IPS-18c (cell line): ENCODE results near the gene NAT14.

Source experiments
- H3K4me3 ChIP-seq: 2 replicates; pipeline ENCODE4 v1.7.0; 2013; ENCODE audit warnings: low read depth, mild to moderate bottlenecking, low read length, moderate library complexity; ENCODE audit not compliant: insufficient read depth
- H3K9me3 ChIP-seq: one replicate; pipeline ENCODE4 v1.6.1; 2013; ENCODE audit warnings: mild to moderate bottlenecking, low read length, moderate library complexity; ENCODE audit not compliant: control insufficient read depth, insufficient read depth

The NAT14 gene

DNA sequence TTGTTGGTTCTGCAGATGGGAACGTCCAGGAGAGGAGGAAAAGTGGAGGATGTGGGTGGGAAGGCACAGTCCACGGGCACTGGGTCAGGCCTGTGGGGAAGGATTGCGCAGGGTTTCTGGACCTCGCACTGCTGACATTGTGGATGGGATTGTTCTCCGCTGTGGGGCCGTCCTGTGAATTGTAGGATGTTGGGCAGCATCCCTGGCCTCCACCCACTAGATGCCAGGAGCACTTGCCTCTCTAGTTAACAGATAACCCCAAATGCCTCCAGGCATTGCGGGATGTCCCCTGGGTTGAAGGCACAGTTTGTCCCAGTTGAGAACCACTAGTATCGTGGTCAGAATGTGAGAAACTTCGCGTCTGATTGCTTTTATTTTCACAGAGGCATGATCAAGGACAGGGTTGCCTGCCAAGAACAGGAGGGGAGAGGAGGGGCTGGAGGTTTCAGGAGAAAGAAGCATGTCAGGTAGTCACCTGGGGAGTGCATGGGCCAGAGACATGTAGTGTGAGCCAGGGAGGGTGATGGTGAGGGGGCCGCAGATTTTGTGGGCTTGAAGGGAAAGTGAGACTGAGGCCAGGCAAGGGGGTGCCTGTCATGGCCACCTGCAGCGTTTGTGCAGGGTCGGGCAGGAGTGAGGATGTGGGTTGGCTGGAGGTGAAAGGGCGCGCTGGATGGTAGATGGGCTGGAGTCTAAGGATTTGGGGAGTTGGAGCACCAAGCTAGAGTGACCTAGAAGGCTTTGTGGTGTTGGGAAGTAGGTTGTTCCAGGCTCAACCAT, 5.3 kb upstream of the NAT14 start:
- Histone ChIP-seq H3K9me3 (no peaks in the 10 kb centered on the region), H3K4me3 (no peak overlapping the region)

- H3K4me3 ChIP-seq: no peak overlapping the region
- H3K9me3 ChIP-seq: no peaks in the 10 kb centered on the region
These were observed 3.7 kb upstream of the NAT14 start for GRCh38 chr19:55481148-55481793.

- Histone ChIP-seq H3K9me3 (no peaks in the 10 kb centered on the region), H3K4me3 (no peak overlapping the region)
These were observed 3.2 kb upstream of the NAT14 start for GRCh38 chr19:55481794-55482155.

DNA sequence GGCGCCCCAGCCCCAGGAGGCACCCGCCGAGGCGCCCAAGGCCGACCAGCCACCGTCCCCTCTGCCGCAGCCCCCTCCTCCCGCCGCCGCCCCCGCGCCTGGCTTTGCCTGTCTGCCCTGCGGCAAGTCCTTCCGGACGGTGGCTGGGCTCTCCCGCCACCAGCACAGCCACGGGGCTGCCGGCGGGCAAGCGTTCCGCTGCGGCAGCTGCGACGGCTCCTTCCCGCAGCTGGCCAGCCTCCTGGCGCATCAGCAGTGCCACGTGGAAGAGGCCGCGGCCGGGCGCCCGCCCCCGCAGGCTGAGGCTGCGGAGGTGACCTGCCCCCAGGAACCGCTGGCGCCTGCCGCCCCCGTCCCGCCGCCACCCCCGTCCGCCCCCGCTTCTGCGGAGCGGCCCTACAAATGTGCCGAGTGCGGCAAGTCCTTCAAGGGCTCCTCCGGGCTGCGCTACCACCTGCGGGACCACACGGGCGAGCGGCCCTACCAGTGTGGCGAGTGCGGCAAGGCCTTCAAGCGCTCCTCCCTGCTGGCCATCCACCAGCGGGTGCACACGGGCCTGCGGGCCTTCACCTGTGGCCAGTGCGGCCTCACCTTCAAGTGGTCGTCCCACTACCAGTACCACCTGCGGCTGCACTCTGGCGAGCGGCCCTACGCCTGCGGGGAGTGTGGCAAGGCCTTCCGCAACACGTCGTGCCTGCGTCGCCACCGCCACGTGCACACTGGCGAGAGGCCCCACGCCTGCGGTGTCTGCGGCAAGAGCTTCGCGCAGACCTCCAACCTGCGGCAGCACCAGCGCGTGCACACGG, 2.6 kb upstream of the NAT14 start:
- no peak overlapping the region for H3K4me3 ChIP-seq
- H3K9me3 ChIP-seq: no peaks in the 10 kb centered on the region

GRCh38 chr19:55482967-55483705, 1.9 kb upstream of the NAT14 start:
- H3K4me3 ChIP-seq: no peak overlapping the region
- H3K9me3 ChIP-seq: no peaks in the 10 kb centered on the region

- peak overlapping the region; percentile 83 for H3K4me3 ChIP-seq
- H3K9me3 ChIP-seq: no peaks in the 10 kb centered on the region
These were observed 1.0 kb upstream of the NAT14 start for GRCh38 chr19:55483706-55484592.

DNA sequence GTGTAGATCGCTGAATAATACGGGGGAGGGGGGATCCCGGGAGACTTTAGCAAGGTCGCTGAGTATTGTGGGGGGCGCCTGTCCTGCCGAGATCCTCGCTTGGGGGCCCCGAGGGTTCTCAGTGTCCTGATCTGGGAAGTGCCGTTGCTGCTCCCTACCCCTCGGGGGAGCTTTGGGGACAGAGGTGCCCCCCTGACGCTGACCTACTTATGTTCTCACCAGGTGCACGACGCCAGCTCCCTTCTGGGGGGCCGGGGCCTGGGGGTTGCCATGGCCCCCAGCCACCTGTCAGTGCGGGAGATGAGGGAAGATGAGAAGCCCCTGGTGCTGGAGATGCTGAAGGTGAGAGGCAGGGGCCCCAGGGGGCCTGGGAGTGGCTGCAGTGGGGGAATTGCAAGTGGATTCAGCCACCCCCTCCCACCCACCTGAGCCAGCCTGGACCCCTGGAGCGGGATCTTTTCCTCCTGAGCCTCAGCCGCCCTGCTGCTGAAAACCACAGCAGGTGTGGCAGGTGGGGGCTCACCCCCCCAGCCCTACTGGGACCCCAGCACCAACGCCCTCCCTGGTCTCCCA, 537 bp downstream of the NAT14 start:
- H3K9me3 ChIP-seq: no peaks in the 10 kb centered on the region
- H3K4me3 ChIP-seq: peak overlapping the region; percentile 83

DNA sequence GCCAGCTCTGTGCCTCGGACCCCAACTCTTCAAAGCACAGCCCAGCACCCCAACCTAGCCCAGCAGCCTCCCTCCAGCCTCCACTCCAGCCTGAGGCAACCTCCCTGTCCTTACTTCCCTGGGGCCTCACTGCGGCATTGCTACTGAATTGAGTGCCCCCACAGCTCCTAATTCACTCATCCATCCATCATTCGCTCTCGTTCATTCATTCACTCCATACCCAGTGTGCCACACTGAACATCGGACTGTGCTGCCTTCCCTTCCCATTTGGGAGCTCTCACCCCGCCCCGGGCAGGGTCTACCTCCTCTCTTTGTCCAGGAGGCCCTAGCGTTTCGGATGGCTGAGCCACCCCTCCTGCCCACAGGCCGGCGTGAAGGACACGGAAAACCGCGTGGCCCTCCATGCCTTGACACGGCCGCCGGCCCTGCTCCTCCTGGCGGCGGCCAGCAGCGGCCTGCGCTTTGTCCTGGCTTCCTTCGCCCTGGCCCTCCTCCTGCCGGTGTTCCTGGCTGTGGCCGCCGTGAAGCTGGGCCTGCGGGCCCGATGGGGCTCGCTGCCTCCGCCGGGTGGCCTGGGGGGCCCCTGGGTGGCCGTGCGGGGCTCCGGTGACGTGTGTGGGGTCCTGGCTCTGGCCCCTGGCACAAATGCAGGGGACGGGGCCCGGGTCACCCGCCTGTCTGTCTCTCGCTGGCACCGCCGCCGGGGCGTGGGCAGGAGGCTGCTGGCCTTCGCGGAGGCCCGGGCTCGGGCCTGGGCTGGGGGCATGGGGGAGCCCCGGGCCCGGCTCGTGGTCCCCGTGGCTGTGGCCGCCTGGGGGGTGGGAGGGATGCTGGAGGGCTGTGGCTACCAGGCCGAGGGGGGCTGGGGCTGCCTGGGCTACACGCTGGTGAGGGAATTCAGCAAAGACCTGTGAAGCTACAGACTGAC, 1.3 kb downstream of the NAT14 start:
- H3K9me3 ChIP-seq: no peaks in the 10 kb centered on the region
- H3K4me3 ChIP-seq: peak overlapping the region; percentile 83; the same call in 1 of the 2 replicates

DNA sequence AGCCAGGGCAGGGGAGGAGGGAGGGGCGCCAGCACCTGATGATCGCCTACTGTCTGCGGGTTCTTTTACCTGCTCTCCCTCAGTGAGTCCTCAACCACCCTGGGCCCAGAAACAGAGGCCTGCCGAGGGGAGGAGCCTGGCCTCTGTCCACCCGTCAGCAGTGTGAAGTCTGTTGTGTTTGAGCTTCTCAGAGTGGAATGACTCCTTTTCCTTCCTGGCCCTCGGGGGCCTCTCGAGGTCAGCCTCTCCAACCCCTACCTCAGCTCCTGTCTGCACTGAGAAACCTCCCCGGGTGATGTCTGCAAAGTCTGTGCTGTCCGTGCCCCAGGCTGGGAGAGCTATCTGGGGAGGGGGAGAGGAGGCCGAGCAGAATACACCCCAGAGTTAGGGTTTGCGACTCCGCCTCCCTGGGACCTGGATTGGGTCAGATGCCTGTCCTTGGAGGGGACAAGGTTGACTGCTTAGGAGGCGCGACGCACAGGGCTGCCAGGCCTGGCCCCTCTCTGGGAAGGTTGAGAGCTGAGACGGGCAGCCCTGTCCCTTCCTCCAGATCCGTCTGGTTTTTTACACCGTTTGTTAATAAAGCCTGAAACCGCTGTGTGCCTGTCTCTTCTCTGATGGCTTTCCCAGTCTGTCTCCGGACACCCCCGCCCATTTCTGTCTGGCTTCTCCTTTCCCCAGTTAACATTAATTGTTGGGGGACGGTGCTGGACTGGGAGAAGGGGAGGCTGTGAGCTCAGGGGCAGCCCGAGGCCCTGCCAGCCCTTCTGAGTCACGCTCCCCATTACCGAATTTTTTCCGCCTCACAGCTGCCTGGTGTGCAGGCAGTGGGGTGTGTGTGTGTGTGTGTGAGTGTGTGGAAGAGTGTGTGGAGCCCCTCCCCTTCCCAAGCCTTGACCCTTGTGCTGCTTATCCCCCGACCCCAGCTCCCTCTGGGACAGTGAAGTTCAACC, 2.3 kb downstream of the NAT14 start:
- Histone ChIP-seq H3K9me3 (no peaks in the 10 kb centered on the region), H3K4me3 (no peak overlapping the region; the same call in 1 of the 2 replicates)

- no peaks in the 10 kb centered on the region for H3K9me3 ChIP-seq
- H3K4me3 ChIP-seq: peak within 1 kb of the TSS; percentile 41
These were observed 3.1 kb downstream of the NAT14 start, which contains the start of gene SSC5D for GRCh38 chr19:55487924-55488687. SSC5D (plus strand) TSS chr19:55488436; CDS start chr19:55488590, 154 bp downstream.

DNA sequence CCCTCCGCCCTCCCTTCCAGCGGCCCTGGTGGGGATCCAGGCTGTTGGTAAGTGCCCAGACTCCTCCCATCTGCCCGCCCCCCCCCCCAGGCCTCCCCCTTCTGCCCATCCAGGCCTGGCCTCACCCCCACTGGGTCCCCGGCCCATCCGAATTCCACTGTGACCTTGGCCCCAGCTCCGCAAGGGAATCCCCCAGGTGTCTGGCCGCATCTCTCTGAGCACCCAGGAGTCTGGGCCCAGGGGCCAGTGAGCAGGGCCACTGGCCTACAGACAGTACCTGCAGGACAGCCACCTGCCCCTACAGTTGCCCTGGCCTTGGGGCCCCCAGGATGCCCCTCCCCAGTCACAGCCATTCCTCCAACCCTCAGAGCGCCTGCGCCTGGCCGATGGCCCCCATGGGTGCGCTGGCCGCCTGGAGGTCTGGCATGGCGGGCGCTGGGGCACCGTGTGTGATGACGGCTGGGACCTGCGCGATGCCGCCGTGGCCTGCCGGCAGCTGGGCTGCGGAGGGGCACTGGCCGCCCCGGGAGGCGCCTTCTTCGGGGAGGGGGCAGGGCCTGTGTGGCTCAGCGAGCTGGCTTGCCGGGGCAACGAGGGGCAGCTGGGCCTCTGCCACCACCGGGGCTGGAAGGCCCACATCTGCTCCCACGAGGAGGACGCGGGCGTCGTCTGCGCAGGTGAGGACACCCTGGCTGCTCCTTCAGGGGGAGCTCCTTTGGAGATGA, 4.2 kb downstream of the NAT14 start:
- Histone ChIP-seq H3K4me3 (peak overlapping the region; percentile 24; the same call in 1 of the 2 replicates), H3K9me3 (no peaks in the 10 kb centered on the region)

- H3K4me3 ChIP-seq: no peak overlapping the region; the same call in 1 of the 2 replicates
- no peaks in the 10 kb centered on the region for H3K9me3 ChIP-seq
These were observed 4.9 kb downstream of the NAT14 start for GRCh38 chr19:55489711-55490477.
